ENCODE results near the gene ZNF146.

- TF ChIP-seq RAD21 (conservative IDR thresholded peaks at IDR 0.05) (no peak), REST (IDR thresholded peaks at IDR 0.05; ENCODE audit: borderline replicate concordance) (no peak), POLR2AphosphoS5 (IDR thresholded peaks at IDR 0.05) (no peak), CTCF (IDR thresholded peaks at IDR 0.05; ENCODE audit: poor library complexity, severe bottlenecking) (no peak), SMC3 (conservative IDR thresholded peaks at IDR 0.05; ENCODE audit: poor library complexity) (no peak), MXI1 (conservative IDR thresholded peaks at IDR 0.05; ENCODE audit: poor library complexity, severe bottlenecking) (no peak)
These were observed 29.2 kb downstream of the ZNF146 start for GRCh38 chr19:36244066-36244465.
